Right lobe of liver (tissue), 6 donors: ENCODE measurements around the gene TNFSF12. TPM values are rescaled to one million over a fixed set of nuclear protein-coding genes. Genes with fewer than 3 reads are reported as not detected.

Source experiments
- ATAC-seq, 4 donors: fragments of 200-7000 bp; cut with Tn5 transposase; one replicate each; pipeline ENCODE4 v1.9.1; 2020; ENCODE audit warnings: mild to moderate bottlenecking in 4 of 4, moderate library complexity in 4 of 4
- DNase-seq, 3 donors: peaks; one replicate each; pipeline ENCODE4 v3.0.0-alpha.2; 2020
- H3K27ac ChIP-seq, 3 donors: fragments of 200-600 bp; one replicate each; pipeline ENCODE4 v1.8.0; 2022
- H3K27me3 ChIP-seq, 2 donors: fragments of 200-600 bp; one replicate each; pipeline ENCODE4 v1.8.0; 2022
- H3K36me3 ChIP-seq, 4 donors: fragments of 200-600 bp; sonication (generic) in 1 of 4; one replicate each; pipeline versions ENCODE4 v1.5.1 to v1.8.0; 2017 to 2022; ENCODE audit warnings: control low read depth in 1 of 4
- H3K4me1 ChIP-seq, 4 donors: fragments of 200-600 bp; sonication (generic) in 1 of 4; one replicate each; pipeline versions ENCODE4 v1.5.1 to v1.8.0; 2017 to 2022; ENCODE audit warnings: control low read depth in 1 of 4
- H3K4me3 ChIP-seq, 3 donors: fragments of 200-600 bp; one replicate each; pipeline ENCODE4 v1.8.0; 2022
- H3K9me3 ChIP-seq, 4 donors: fragments of 200-600 bp; sonication (generic) in 1 of 4; one replicate each; pipeline versions ENCODE4 v1.5.1 to v1.8.0; 2017 to 2022; ENCODE audit warnings: control low read depth in 1 of 4
- CTCF ChIP-seq, 4 donors: fragments of 200-600 bp in 3 of 4; fragments of 450-650 bp in 1 of 4; IDR thresholded peaks; one replicate each; pipeline versions ENCODE4 v1.5.1 to v1.8.0; 2016 to 2022; ENCODE audit warnings: antibody characterized with exemption in 4 of 4, mild to moderate bottlenecking in 2 of 4
- POLR2A ChIP-seq: fragments of 450-650 bp; IDR thresholded peaks from one replicate; pipeline ENCODE4 v1.6.1; 2017; ENCODE audit warnings: antibody characterized with exemption, mild to moderate bottlenecking
- WGBS: methylation state at CpG from one replicate; pipeline ENCODE4 v1.1.6; 2018; ENCODE audit warnings: low coverage, low lambda C conversion rate; ENCODE audit not compliant: insufficient coverage; ENCODE audit errors: missing lambda C conversion rate; 5-methylcytosine and 5-hydroxymethylcytosine counted together
- intact Hi-C, 2 donors: fragments of 100-400 bp; cut with DNase I; formaldehyde crosslinking; loops; one replicate each; pipeline versions ENCODE4 v1.11.2 to v1.14.1; 2022
- total RNA-seq, 6 experiments: library from RNA; depleted of rRNA in 2 of 6; stranded (reverse); fragments of >200 nt in 2 of 6; fragmentation: NEBNext Ultra II Directional in 3 of 6; extraction: Animal tissue kit (Norgen Biotek cat#: 25700) in 3 of 6; gene quantifications; one replicate each; pipeline versions ENCODE4 v1.1.0 to v1.2.4, GENCODE V29; 2016 to 2023
- donor health status: DM: no; HTN: yes; CAD: no.
- donor health status: DM: no; HTN: no; CAD: no.
- donor health status: DM: no; HTN: no; CAD: no.
- donor health status: DM: no; HTN: yes; CAD: no.
- donor health status: DM: no; HTN: yes; CAD: no.

The TNFSF12 gene
- total RNA-seq, 6 experiments from 2014 or later = 6.1 to 14.7 (median 11.4) TPM

GRCh38 chr17:7511108-7511507 lies 37.8 kb upstream of the TNFSF12 start:
- WGBS = 46% methylated on average over 4 of the region's 10 CpGs
- Histone ChIP-seq H3K4me1 (peaks cover 0 to 11% (median 0%) of the 10 kb centered on the region in 4 donors), H3K27me3 (no peaks in the 10 kb centered on the region), H3K36me3 (peaks cover 4 to 71% (median 39%) of the 10 kb centered on the region in 4 donors), H3K4me3 (no peak overlapping the region), H3K9me3 (no peaks in the 10 kb centered on the region), H3K27ac (no peak overlapping the region)
- TF ChIP-seq POLR2A (no peak), CTCF (IDR thresholded peaks at IDR 0.05) (no peak)
- intact Hi-C loops = loop anchor here (5.0 to 10.0 kb wide), 3 partner anchors 51 to 156 kb away; partner anchors contain the start of genes SENP3 (in 2 of the 2), KCTD11 (in 1 of the 2) and TMEM95 (in 1 of the 2)
- ATAC-seq = no peak
- DNase-seq = no peak

- Histone ChIP-seq H3K4me1 (peaks cover 0 to 11% (median 0%) of the 10 kb centered on the region in 4 donors), H3K9me3 (no peaks in the 10 kb centered on the region), H3K27me3 (no peaks in the 10 kb centered on the region), H3K4me3 (no peak overlapping the region), H3K36me3 (peaks cover 4 to 63% (median 34%) of the 10 kb centered on the region in 4 donors), H3K27ac (no peak overlapping the region)
- 81% methylated on average over 5 of the region's 15 CpGs for WGBS
- intact Hi-C loops = loop anchor here (5.0 to 10.0 kb wide), 3 partner anchors 50 to 157 kb away; partner anchors contain the start of genes SENP3 (in 2 of the 2), KCTD11 (in 1 of the 2) and TMEM95 (in 1 of the 2)
- ATAC-seq = no peak
- no peak for DNase-seq
- TF ChIP-seq CTCF (IDR thresholded peaks at IDR 0.05) (no peak), POLR2A (no peak)
Observed at GRCh38 chr17:7512105-7512504, 36.8 kb upstream of the TNFSF12 start.

- TF ChIP-seq POLR2A = no peak
- TF ChIP-seq CTCF (IDR thresholded peaks at IDR 0.05) = no peak
- peaks cover 0 to 11% (median 0%) of the 10 kb centered on the region in 4 donors for H3K4me1 ChIP-seq
- no peak overlapping the region for H3K27ac ChIP-seq
- 76% methylated on average over 16 of the region's 20 CpGs for WGBS
- peaks cover 4 to 55% (median 29%) of the 10 kb centered on the region in 4 donors for H3K36me3 ChIP-seq
- no peaks in the 10 kb centered on the region for H3K27me3 ChIP-seq
- intact Hi-C loops = loop anchor here (5.0 to 10.0 kb wide), 3 partner anchors 49 to 158 kb away; partner anchors contain the start of genes SENP3 (in 2 of the 2), KCTD11 (in 1 of the 2) and TMEM95 (in 1 of the 2)
- ATAC-seq = peak in 1 of 4 donors; percentile 6
- no peak overlapping the region for H3K4me3 ChIP-seq
- no peaks in the 10 kb centered on the region for H3K9me3 ChIP-seq
- DNase-seq = no peak
Observed at GRCh38 chr17:7512824-7513540, 35.9 kb upstream of the TNFSF12 start.

- Histone ChIP-seq H3K36me3 (peaks cover 3 to 46% (median 19%) of the 10 kb centered on the region in 4 donors), H3K27ac (no peak overlapping the region), H3K4me1 (peaks cover 0 to 11% (median 0%) of the 10 kb centered on the region in 4 donors), H3K27me3 (no peaks in the 10 kb centered on the region), H3K9me3 (no peaks in the 10 kb centered on the region), H3K4me3 (no peak overlapping the region)
- DNase-seq (no peak), ATAC-seq (peak in 1 of 4 donors; percentile 14)
- intact Hi-C loops = loop anchor here (5.0 to 10.0 kb wide), 3 partner anchors 48 to 159 kb away; partner anchors contain the start of genes SENP3 (in 2 of the 2), KCTD11 (in 1 of the 2) and TMEM95 (in 1 of the 2)
- 75% methylated on average over 17 of the region's 17 CpGs for WGBS
- TF ChIP-seq POLR2A = no peak
- no peak for TF ChIP-seq CTCF (IDR thresholded peaks at IDR 0.05)
Observed at GRCh38 chr17:7513850-7514419, 34.9 kb upstream of the TNFSF12 start.
